Psoas muscle (tissue), 8 donors: Measurements from ENCODE around the gene OAS2. TPM values are rescaled to one million over a fixed set of nuclear protein-coding genes. Genes with fewer than 3 reads are reported as not detected.

Source experiments
- ATAC-seq, 4 donors: fragments of 200-7000 bp; cut with Tn5 transposase; one replicate each; pipeline ENCODE4 v1.9.1; 2020; ENCODE audit warnings: moderate library complexity in 3 of 4, mild to moderate bottlenecking in 2 of 4
- DNase-seq, 2 donors: peaks; one replicate each; pipeline ENCODE4 v3.0.0-alpha.2; 2020
- H3K27ac ChIP-seq: fragments of 200-600 bp; one replicate; pipeline ENCODE4 v1.8.0; 2022
- H3K27me3 ChIP-seq, 3 donors: fragments of 200-600 bp in 1 of 3; one replicate each; pipeline versions ENCODE4 v1.6.1 to v1.8.0; 2013 to 2022; ENCODE audit warnings: low read length in 2 of 3, mild to moderate bottlenecking in 2 of 3, moderate library complexity in 1 of 3; ENCODE audit not compliant: insufficient read depth in 3 of 3
- H3K36me3 ChIP-seq, 2 donors: fragments of 200-600 bp in 1 of 2; one replicate each; pipeline versions ENCODE4 v1.6.1 to v1.8.0; 2013 to 2022; ENCODE audit warnings: low read depth in 1 of 2, mild to moderate bottlenecking in 1 of 2, moderate library complexity in 1 of 2; ENCODE audit not compliant: insufficient read depth in 1 of 2
- H3K4me1 ChIP-seq: fragments of 200-600 bp; one replicate; pipeline ENCODE4 v1.8.0; 2022
- H3K4me3 ChIP-seq: fragments of 200-600 bp; one replicate; pipeline ENCODE4 v1.8.0; 2022; ENCODE audit warnings: mild to moderate bottlenecking
- H3K9me3 ChIP-seq: fragments of 200-600 bp; one replicate; pipeline ENCODE4 v1.8.0; 2022
- CTCF ChIP-seq: fragments of 200-600 bp; IDR thresholded peaks from one replicate; pipeline ENCODE4 v1.8.0; 2022; ENCODE audit warnings: antibody characterized with exemption
- WGBS, 3 donors: extraction: QIAGEN DNeasy Blood & Tissue Kit; methylation state at CpG; one replicate each; pipeline versions ENCODE4 v1.1.6 to v1.1.7; 2013; 5-methylcytosine and 5-hydroxymethylcytosine counted together
- intact Hi-C, 2 donors: fragments of 100-400 bp; cut with DNase I; formaldehyde crosslinking; loops; one replicate each; pipeline versions ENCODE4 v1.11.0 to v1.14.2; 2022
- polyA plus RNA-seq, 3 donors: library from polyadenylated mRNA; stranded (reverse); fragments of 200-250 nt; gene quantifications; one replicate each; pipeline ENCODE4 v1.2.3, GENCODE V29; 2013
- total RNA-seq, 4 donors: library from RNA; stranded (reverse); fragmentation: NEBNext Ultra II Directional in 2 of 4; extraction: Animal tissue kit (Norgen Biotek cat#: 25700) in 2 of 4; gene quantifications; one replicate each; pipeline versions ENCODE4 v1.2.1 to v1.2.4, GENCODE V29; 2021 to 2023
- donor health status: healthy with polysubstance abuse.
- donor health status: DM: no; HTN: no; CAD: no; lungs with moderate emphysema.
- donor health status: Bipolar disorder and iron deficiency.
- donor health status: healthy.
- donor health status: DM: yes; HTN: yes; CAD: no.
- donor health status: DM: no; HTN: no; CAD: no.
- donor health status: DM: no; HTN: no; CAD: no.
- donor health status: DM: yes; HTN: yes; CAD: no.

OAS2 gene
- total and polyA plus RNA-seq, 7 donors, result 1.5 to 8.4 (median 2.1) TPM

GRCh38 chr12:113002676-113003075 lies 24.4 kb downstream of the OAS2 start:
- 79 to 86% (median 81%) methylated on average over 5 of the region's 5 CpGs for WGBS, 3 donors
- Histone ChIP-seq H3K4me1 (no peaks in the 10 kb centered on the region), H3K27ac (no peak overlapping the region), H3K27me3 (no peaks in the 10 kb centered on the region), H3K4me3 (no peak overlapping the region), H3K9me3 (peaks cover 5% of the 10 kb centered on the region), H3K36me3 (no peaks in the 10 kb centered on the region)
- no peak for TF ChIP-seq CTCF
- ATAC-seq (no peak), DNase-seq (no peak)
- intact Hi-C loops, result no loop called here

GRCh38 chr12:113003636-113004035 lies 25.3 kb downstream of the OAS2 start:
- intact Hi-C loops, result no loop called here
- H3K4me3 ChIP-seq, result no peak overlapping the region
- peaks cover under 1% of the 10 kb centered on the region for H3K9me3 ChIP-seq
- H3K27ac ChIP-seq, result no peak overlapping the region
- TF ChIP-seq CTCF, result no peak
- WGBS, 3 donors, result 73 to 77% (median 77%) methylated on average over 9 of the region's 9 CpGs
- ATAC-seq (no peak), DNase-seq (no peak)
- H3K36me3 ChIP-seq, result no peaks in the 10 kb centered on the region
- H3K27me3 ChIP-seq, result no peaks in the 10 kb centered on the region
- H3K4me1 ChIP-seq, result no peaks in the 10 kb centered on the region

- no peak for DNase-seq
- no peak for TF ChIP-seq CTCF
- no peaks in the 10 kb centered on the region for H3K27me3 ChIP-seq
- H3K9me3 ChIP-seq, result no peaks in the 10 kb centered on the region
- intact Hi-C loops, result no loop called here
- WGBS, 3 donors, result 56 to 78% (median 65%) methylated on average over 4 of the region's 4 CpGs
- H3K27ac ChIP-seq, result no peak overlapping the region
- H3K4me3 ChIP-seq, result no peak overlapping the region
- ATAC-seq, result no peak
- no peaks in the 10 kb centered on the region for H3K36me3 ChIP-seq
- no peaks in the 10 kb centered on the region for H3K4me1 ChIP-seq
These were observed 27.4 kb downstream of the OAS2 start for GRCh38 chr12:113005762-113006161.

GRCh38 chr12:113006206-113006605 lies 27.9 kb downstream of the OAS2 start:
- Histone ChIP-seq H3K4me3 (no peak overlapping the region), H3K27me3 (no peaks in the 10 kb centered on the region), H3K9me3 (no peaks in the 10 kb centered on the region), H3K36me3 (no peaks in the 10 kb centered on the region), H3K27ac (no peak overlapping the region), H3K4me1 (no peaks in the 10 kb centered on the region)
- intact Hi-C loops, result no loop called here
- ATAC-seq (no peak), DNase-seq (no peak)
- WGBS, 3 donors, result 82 to 87% (median 82%) methylated on average over 7 of the region's 7 CpGs
- TF ChIP-seq CTCF, result no peak

- H3K27ac ChIP-seq, result no peak overlapping the region
- intact Hi-C loops, result no loop called here
- H3K4me1 ChIP-seq, result no peaks in the 10 kb centered on the region
- H3K4me3 ChIP-seq, result no peak overlapping the region
- H3K36me3 ChIP-seq, result no peaks in the 10 kb centered on the region
- H3K9me3 ChIP-seq, result peaks cover under 1% of the 10 kb centered on the region
- TF ChIP-seq CTCF, result no peak
- DNase-seq, result no peak
- H3K27me3 ChIP-seq, result no peaks in the 10 kb centered on the region
- 81 to 88% (median 87%) methylated on average over 6 of the region's 6 CpGs for WGBS, 3 donors
- no peak for ATAC-seq
These were observed 28.3 kb downstream of the OAS2 start for GRCh38 chr12:113006641-113007040.
